Activated T-cell treated with anti-CD3 and anti-CD28 coated beads, Interleukin-2, amount 50 U/mL, for 4 hours (primary cell): ENCODE data around the gene NHEJ1. TPM values are rescaled to one million over a fixed set of nuclear protein-coding genes. Genes with fewer than 3 reads are reported as not detected.

Experiments
- ATAC-seq, 2 donors: fragments of 200-7000 bp; cut with Tn5 transposase; one replicate each; pipeline ENCODE4 v1.10.0; 2021
- DNase-seq: peaks from one replicate; pipeline ENCODE4 v3.0.0-alpha.2; 2020
- H3K27me3 Mint-ChIP-seq: one replicate; pipeline ENCODE4 v1.8.0; 2021; ENCODE audit warnings: low read depth, mixed read lengths
- H3K36me3 Mint-ChIP-seq: one replicate; pipeline ENCODE4 v1.8.0; 2022; ENCODE audit warnings: mixed read lengths; ENCODE audit not compliant: insufficient read depth
- H3K4me1 Mint-ChIP-seq: one replicate; pipeline ENCODE4 v1.8.0; 2021; ENCODE audit warnings: low read depth, mixed read lengths
- H3K4me3 Mint-ChIP-seq: one replicate; pipeline ENCODE4 v1.8.0; 2021; ENCODE audit warnings: mild to moderate bottlenecking, moderate library complexity, mixed read lengths
- H3K9me3 Mint-ChIP-seq: one replicate; pipeline ENCODE4 v1.8.0; 2021; ENCODE audit warnings: mixed read lengths
- total RNA-seq, 3 donors: library from RNA; stranded (reverse); gene quantifications; one replicate each; pipeline ENCODE4 v1.2.1, GENCODE V29; 2021

NHEJ1 gene
- total RNA-seq, 3 donors from 2014 or later: 26.5 to 33.3 (median 30.1) TPM

- H3K4me3 Mint-ChIP-seq: peak overlapping the region; percentile 89
- no peaks in the 10 kb centered on the region for H3K9me3 Mint-ChIP-seq
- no peaks in the 10 kb centered on the region for H3K27me3 Mint-ChIP-seq
- DNase-seq (no peak), ATAC-seq (peak; percentile 25 to 27)
- peaks cover 26% of the 10 kb centered on the region for H3K36me3 Mint-ChIP-seq
- H3K4me1 Mint-ChIP-seq: peaks cover 53% of the 10 kb centered on the region
Measured at GRCh38 chr2:219175928-219176817, 15.6 kb upstream of the NHEJ1 start.

GRCh38 chr2:219175486-219175885 is 14.9 kb upstream of the NHEJ1 start:
- ATAC-seq (no peak), DNase-seq (no peak)
- Mint-ChIP-seq H3K4me3 (peak overlapping the region; percentile 89), H3K4me1 (peaks cover 47% of the 10 kb centered on the region), H3K9me3 (no peaks in the 10 kb centered on the region), H3K36me3 (peaks cover 21% of the 10 kb centered on the region), H3K27me3 (no peaks in the 10 kb centered on the region)

DNA sequence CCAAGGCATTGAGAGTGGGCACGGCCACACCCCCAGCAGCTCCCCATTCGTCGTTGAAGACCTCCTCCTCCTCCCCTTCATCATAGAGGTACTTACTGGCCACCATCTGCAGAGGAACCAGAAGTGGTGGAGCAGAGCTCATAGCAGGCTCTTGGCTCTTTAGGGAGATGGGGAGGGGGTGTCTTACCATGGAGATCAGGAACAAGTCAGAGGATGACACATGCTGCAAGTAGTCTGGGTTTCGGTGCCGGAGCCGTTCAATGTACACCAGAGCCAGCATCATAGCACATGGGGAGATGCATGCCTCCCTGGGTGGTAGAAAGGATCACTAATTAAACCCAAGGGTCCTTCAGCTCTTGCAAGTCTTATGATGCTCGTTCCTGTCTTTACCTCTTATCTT is 14.2 kb upstream of the NHEJ1 start:
- H3K4me1 Mint-ChIP-seq: peaks cover 43% of the 10 kb centered on the region
- peak overlapping the region; percentile 14 for H3K4me3 Mint-ChIP-seq
- H3K27me3 Mint-ChIP-seq: no peaks in the 10 kb centered on the region
- ATAC-seq: no peak
- no peak for DNase-seq
- H3K9me3 Mint-ChIP-seq: no peaks in the 10 kb centered on the region
- H3K36me3 Mint-ChIP-seq: peaks cover 21% of the 10 kb centered on the region

GRCh38 chr2:219174146-219174545 is 13.5 kb upstream of the NHEJ1 start:
- H3K27me3 Mint-ChIP-seq: no peaks in the 10 kb centered on the region
- H3K4me3 Mint-ChIP-seq: peak overlapping the region; percentile 57
- H3K4me1 Mint-ChIP-seq: peaks cover 38% of the 10 kb centered on the region
- peaks cover 21% of the 10 kb centered on the region for H3K36me3 Mint-ChIP-seq
- ATAC-seq (no peak), DNase-seq (no peak)
- H3K9me3 Mint-ChIP-seq: no peaks in the 10 kb centered on the region

DNA sequence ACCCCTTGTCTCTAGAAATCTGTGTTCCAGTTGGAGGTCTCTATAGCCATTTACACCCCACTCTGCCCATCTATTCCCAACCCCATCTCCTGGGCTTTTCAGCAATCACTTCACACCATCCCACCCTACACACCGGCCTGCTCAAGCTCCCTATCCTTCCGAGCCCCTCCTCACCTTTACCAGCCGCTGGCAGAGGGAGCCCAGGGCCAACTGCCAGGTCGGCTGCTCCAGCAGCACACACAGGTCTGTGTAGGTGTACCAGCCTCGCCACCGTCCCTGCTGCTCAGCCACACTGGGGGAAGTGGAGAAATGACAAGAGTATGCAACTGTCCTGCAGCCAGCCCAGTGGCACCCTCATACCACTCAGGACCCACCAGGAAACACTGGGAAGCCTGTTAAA is 12.6 kb upstream of the NHEJ1 start:
- no peaks in the 10 kb centered on the region for H3K9me3 Mint-ChIP-seq
- no peak overlapping the region for H3K4me3 Mint-ChIP-seq
- H3K36me3 Mint-ChIP-seq: peaks cover 21% of the 10 kb centered on the region
- no peak for ATAC-seq
- no peak for DNase-seq
- H3K27me3 Mint-ChIP-seq: no peaks in the 10 kb centered on the region
- H3K4me1 Mint-ChIP-seq: peaks cover 33% of the 10 kb centered on the region

GRCh38 chr2:219172231-219173154 is 11.9 kb upstream of the NHEJ1 start:
- H3K4me3 Mint-ChIP-seq: no peak overlapping the region

DNA sequence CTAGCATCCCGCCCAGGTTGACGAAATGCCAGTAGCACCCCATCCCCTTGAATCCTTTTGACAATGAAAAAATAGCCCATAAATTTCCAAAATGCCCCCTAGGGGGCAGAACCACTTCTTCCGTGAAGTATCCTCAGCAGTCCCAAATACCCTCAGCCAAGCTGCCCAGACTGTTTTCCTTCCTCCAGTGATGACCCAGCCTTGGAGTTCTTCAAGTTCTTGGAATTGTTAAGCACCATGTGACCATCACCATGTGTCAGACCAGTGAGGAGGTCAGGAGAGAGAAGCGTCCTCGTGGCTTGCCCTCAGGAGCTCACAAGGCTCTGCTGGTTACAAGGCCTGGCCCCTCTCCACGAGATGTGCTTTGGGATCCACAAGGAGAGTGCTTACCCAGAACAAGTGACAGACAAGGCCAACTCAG is 10.6 kb upstream of the NHEJ1 start:
- no peak overlapping the region for H3K4me3 Mint-ChIP-seq
- H3K4me1 Mint-ChIP-seq: peaks cover 26% of the 10 kb centered on the region
- peaks cover 23% of the 10 kb centered on the region for H3K36me3 Mint-ChIP-seq

More at GRCh38 chr2:219172231-219173154, 11.9 kb upstream of the NHEJ1 start:
- H3K4me1 Mint-ChIP-seq: peaks cover 31% of the 10 kb centered on the region
- DNase-seq (no peak), ATAC-seq (no peak)
- no peaks in the 10 kb centered on the region for H3K27me3 Mint-ChIP-seq
- H3K36me3 Mint-ChIP-seq: peaks cover 21% of the 10 kb centered on the region
- H3K9me3 Mint-ChIP-seq: no peaks in the 10 kb centered on the region

DNA sequence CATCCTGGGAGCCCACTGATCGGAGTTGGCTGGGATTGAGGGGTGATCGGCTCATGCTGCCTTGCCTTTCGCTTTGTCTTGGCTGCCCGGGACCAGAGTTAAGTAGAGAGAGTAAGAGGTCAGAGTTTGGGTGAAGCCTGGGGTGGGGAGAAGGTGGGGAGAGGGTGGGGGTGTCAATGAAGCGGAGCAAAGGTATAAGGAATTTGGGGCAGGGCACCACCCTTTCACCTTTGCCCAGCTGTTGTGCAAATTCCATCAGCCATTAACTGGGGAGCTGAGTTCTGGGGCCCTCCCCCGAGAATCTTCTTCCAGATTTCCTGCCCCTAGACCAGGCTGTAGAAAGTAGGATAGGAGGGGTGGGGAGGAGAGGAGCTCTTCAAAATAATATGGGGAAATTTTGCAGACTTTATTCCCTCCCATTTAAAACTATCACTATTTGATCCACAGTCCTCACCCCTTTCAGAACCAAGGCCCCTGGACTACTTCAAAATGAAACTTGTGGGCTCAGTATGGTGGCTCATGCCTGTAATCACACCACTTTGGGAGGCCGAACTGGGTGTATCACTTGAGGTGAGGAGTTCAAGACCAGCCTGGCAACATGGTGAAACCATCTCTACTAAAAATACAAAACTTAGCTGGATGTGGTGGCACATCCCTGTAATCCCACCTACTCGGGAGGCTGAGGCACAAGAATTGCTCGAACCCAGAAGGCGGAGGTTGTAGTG is 9.5 kb upstream of the NHEJ1 start, which contains the start of gene SLC23A3:
Gene SLC23A3, minus strand, starts transcription at position 100 of the 725 bp plus-strand sequence. Its CDS starts 45 bp downstream, at position 55.
- H3K27me3 Mint-ChIP-seq: no peaks in the 10 kb centered on the region
- no peaks in the 10 kb centered on the region for H3K9me3 Mint-ChIP-seq
- DNase-seq (no peak), ATAC-seq (no peak)
- peaks cover 25% of the 10 kb centered on the region for H3K36me3 Mint-ChIP-seq
- H3K4me1 Mint-ChIP-seq: peaks cover 16% of the 10 kb centered on the region
- H3K4me3 Mint-ChIP-seq: no peak within 1 kb of the TSS

More for the DNA sequence above, 10.6 kb upstream of the NHEJ1 start:
- ATAC-seq: peak; percentile 65
- Mint-ChIP-seq H3K27me3 (no peaks in the 10 kb centered on the region), H3K9me3 (no peaks in the 10 kb centered on the region)
- no peak for DNase-seq

DNA sequence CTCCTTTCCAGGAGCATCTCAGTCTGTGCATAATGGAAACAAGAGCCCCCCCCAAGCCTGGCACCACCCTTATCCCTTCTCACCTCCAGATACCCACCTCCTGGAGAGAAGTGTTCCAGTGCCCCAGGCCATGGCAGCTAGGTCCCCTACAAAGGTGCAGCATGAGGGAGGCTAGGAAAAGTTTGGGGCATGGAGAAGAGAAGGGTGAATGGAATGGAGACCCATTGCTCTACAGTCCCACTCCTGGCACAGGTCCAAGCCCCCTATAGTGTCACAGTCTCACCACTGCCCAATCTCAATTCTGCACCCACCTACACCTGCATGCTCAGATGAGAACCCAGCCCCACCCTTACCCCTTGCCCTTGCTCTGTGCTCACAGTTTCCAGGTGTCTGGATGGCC is 8.3 kb upstream of the NHEJ1 start:
- Mint-ChIP-seq H3K36me3 (peaks cover 17% of the 10 kb centered on the region), H3K9me3 (no peaks in the 10 kb centered on the region), H3K4me1 (peaks cover 5% of the 10 kb centered on the region)

DNA sequence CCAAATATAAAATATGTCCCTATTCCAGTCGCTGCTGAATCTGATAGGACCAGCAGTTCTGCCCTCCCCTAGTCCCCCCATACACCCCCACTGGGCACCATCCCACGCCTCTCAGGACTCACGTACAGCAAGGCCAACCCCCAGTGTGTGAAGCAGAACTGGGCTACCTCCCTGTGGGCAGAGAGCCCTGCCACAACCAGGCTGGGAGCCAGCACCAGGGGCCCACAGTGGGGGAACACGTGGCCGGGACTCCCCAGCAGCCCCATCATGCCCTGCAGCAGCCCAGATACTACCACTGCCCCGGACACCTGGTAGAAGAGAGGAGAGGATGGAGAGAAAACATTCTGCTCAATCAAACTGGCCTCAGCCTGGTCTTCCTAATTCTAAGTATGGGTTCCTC is 7.9 kb upstream of the NHEJ1 start:
- Mint-ChIP-seq H3K4me3 (no peak overlapping the region), H3K9me3 (no peaks in the 10 kb centered on the region), H3K27me3 (no peaks in the 10 kb centered on the region), H3K36me3 (peaks cover 16% of the 10 kb centered on the region), H3K4me1 (peaks cover 2% of the 10 kb centered on the region)
- ATAC-seq (no peak), DNase-seq (no peak)

More for the DNA sequence above, 8.3 kb upstream of the NHEJ1 start:
- DNase-seq (no peak), ATAC-seq (no peak)
- no peak overlapping the region for H3K4me3 Mint-ChIP-seq
- no peaks in the 10 kb centered on the region for H3K27me3 Mint-ChIP-seq

- no peak overlapping the region for H3K4me3 Mint-ChIP-seq
- H3K36me3 Mint-ChIP-seq: peaks cover 12% of the 10 kb centered on the region
- H3K9me3 Mint-ChIP-seq: no peaks in the 10 kb centered on the region
- ATAC-seq: no peak
- DNase-seq: no peak
- no peaks in the 10 kb centered on the region for H3K27me3 Mint-ChIP-seq
- H3K4me1 Mint-ChIP-seq: peaks cover under 1% of the 10 kb centered on the region
Measured at GRCh38 chr2:219167997-219168396, 7.4 kb upstream of the NHEJ1 start.

DNA sequence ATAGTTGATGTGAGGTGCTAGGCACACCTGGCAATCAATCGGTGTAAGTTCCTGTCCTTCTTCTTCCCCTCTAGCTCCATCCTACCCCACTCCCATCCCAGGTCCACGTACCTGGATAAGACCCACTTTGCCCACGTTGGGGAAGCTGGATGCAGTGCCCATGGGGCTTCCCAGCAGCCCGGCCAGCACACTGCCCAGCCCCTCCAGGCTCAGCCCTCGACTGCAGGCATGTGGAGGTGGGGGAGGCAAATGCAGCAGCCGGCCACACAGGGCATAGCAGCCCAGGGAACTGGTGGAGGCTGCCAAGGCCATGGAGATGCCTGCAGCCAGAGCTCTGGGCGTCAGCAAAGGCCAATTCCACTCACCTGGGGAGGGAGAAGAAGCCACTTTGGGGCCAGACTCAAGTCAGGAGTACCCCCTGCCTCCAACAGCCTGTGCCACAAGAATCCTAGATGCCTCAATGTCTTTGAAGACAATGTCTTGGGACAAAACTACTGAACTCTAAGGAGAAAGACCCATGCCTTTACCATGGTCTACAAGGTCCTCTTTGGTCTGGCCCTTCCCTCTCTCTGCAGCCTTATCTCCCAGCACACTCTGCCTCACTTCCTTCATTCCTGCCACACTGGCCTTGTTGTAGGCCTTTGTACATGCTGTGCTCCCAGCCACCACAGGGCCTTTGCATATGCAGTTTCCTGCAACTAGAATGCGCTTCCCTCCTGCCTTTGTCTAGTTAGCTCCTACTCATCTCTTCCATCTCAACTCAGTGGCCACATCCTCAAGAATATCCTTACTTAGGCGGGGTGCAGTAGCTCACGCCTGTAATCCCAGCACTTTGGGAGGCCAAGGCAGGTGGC is 4.7 kb upstream of the NHEJ1 start:
- peaks cover 4% of the 10 kb centered on the region for H3K36me3 Mint-ChIP-seq
- no peak overlapping the region for H3K4me3 Mint-ChIP-seq
- no peaks in the 10 kb centered on the region for H3K27me3 Mint-ChIP-seq
- ATAC-seq (no peak), DNase-seq (no peak)
- peaks cover 10% of the 10 kb centered on the region for H3K4me1 Mint-ChIP-seq
- no peaks in the 10 kb centered on the region for H3K9me3 Mint-ChIP-seq

GRCh38 chr2:219163156-219163555 is 2.5 kb upstream of the NHEJ1 start:
- H3K4me1 Mint-ChIP-seq: peaks cover 18% of the 10 kb centered on the region
- H3K9me3 Mint-ChIP-seq: no peaks in the 10 kb centered on the region
- H3K36me3 Mint-ChIP-seq: peaks cover 5% of the 10 kb centered on the region
- H3K27me3 Mint-ChIP-seq: no peaks in the 10 kb centered on the region
- H3K4me3 Mint-ChIP-seq: no peak overlapping the region
- ATAC-seq (no peak), DNase-seq (no peak)
